Mesenchymal stem cell (in vitro differentiated cells and primary cell): Measurements from ENCODE around the gene APLF.
"Not testable (repeated sequence)": the region's sequence is repeated elsewhere in the genome, so short reads cannot be mapped to it uniquely, and the experiment has no call there.

Experiments used
- DNase-seq: peaks from one replicate; pipeline ENCODE4 v3.0.0-alpha.2; 2013
- H2AFZ ChIP-seq: one replicate; pipeline ENCODE4 v1.6.1; 2013; ENCODE audit warnings: low read depth, mild to moderate bottlenecking, control low read depth, inconsistent platforms, low read length, moderate library complexity
- H2AK5ac ChIP-seq: 2 replicates; pipeline ENCODE4 v1.6.1; 2013; ENCODE audit warnings: low read length, moderate library complexity, mild to moderate bottlenecking, inconsistent platforms; ENCODE audit not compliant: severe bottlenecking
- H2BK120ac ChIP-seq: one replicate; pipeline ENCODE4 v1.6.1; 2013; ENCODE audit warnings: low read depth, mild to moderate bottlenecking, inconsistent platforms, low read length, moderate library complexity
- H2BK12ac ChIP-seq, 2 experiments: one replicate each; pipeline ENCODE4 v1.6.1; 2013; ENCODE audit warnings: inconsistent platforms in 2 of 2, low read length in 2 of 2, mild to moderate bottlenecking in 2 of 2, moderate library complexity in 2 of 2, control low read depth in 1 of 2
- H2BK15ac ChIP-seq: one replicate; pipeline ENCODE4 v1.6.1; 2013; ENCODE audit warnings: mild to moderate bottlenecking, low read depth, inconsistent platforms; ENCODE audit not compliant: poor library complexity, severe bottlenecking
- H2BK5ac ChIP-seq: 2 replicates; pipeline ENCODE4 v1.6.1; 2013; ENCODE audit warnings: low read depth, mild to moderate bottlenecking, low read length, control low read depth, inconsistent platforms; ENCODE audit not compliant: poor library complexity, severe bottlenecking
- H3K14ac ChIP-seq, 2 experiments: one replicate each; pipeline ENCODE4 v1.6.1; 2013; ENCODE audit warnings: inconsistent platforms in 2 of 2, low read length in 2 of 2, control low read depth in 1 of 2, mild to moderate bottlenecking in 1 of 2, moderate library complexity in 1 of 2
- H3K18ac ChIP-seq, 2 experiments: one replicate each; pipeline ENCODE4 v1.6.1; 2013; ENCODE audit warnings: inconsistent platforms in 2 of 2, low read length in 2 of 2, control low read depth in 1 of 2, low read depth in 1 of 2, mild to moderate bottlenecking in 1 of 2
- H3K23ac ChIP-seq, 2 experiments: one replicate each; pipeline ENCODE4 v1.6.1; 2013; ENCODE audit warnings: inconsistent platforms in 2 of 2, low read length in 2 of 2, mild to moderate bottlenecking in 2 of 2, moderate library complexity in 2 of 2, control low read depth in 1 of 2
- H3K27ac ChIP-seq: 2 replicates; pipeline ENCODE4 v1.5.1; 2013; ENCODE audit warnings: mild to moderate bottlenecking, moderate library complexity, low read length, control low read depth, inconsistent platforms; ENCODE audit not compliant: poor library complexity, severe bottlenecking
- H3K27me3 ChIP-seq, 2 experiments: 2 replicates each; pipeline versions ENCODE4 v1.6.1 to v1.7.0; 2013; ENCODE audit warnings: low read length in 2 of 2, mild to moderate bottlenecking in 2 of 2, moderate library complexity in 2 of 2, control low read depth in 1 of 2, inconsistent platforms in 1 of 2; ENCODE audit not compliant: control insufficient read depth in 1 of 2, insufficient read depth in 1 of 2
- H3K36me3 ChIP-seq, 2 experiments: 2 replicates each; pipeline versions ENCODE4 v1.6.1 to v1.7.0; 2013; ENCODE audit warnings: low read length in 2 of 2, control low read depth in 1 of 2, inconsistent platforms in 1 of 2, low read depth in 1 of 2, mild to moderate bottlenecking in 1 of 2; ENCODE audit not compliant: insufficient read depth in 2 of 2, control insufficient read depth in 1 of 2
- H3K4ac ChIP-seq, 2 experiments: one replicate each; pipeline ENCODE4 v1.6.1; 2013; ENCODE audit warnings: inconsistent platforms in 2 of 2, low read length in 2 of 2, mild to moderate bottlenecking in 2 of 2, moderate library complexity in 2 of 2, control low read depth in 1 of 2, low read depth in 1 of 2
- H3K4me1 ChIP-seq: 2 replicates; pipeline ENCODE4 v1.6.1; 2013; ENCODE audit warnings: low read depth, low read length, control low read depth; ENCODE audit not compliant: control insufficient read depth, insufficient read depth
- H3K4me2 ChIP-seq: 2 replicates; pipeline ENCODE4 v1.6.1; 2013; ENCODE audit warnings: low read length, mild to moderate bottlenecking, inconsistent platforms; ENCODE audit not compliant: poor library complexity, severe bottlenecking
- H3K4me3 ChIP-seq, 2 experiments: 2 replicates each; pipeline versions ENCODE4 v1.5.1 to v1.7.0; 2013; ENCODE audit warnings: low read length in 2 of 2, mild to moderate bottlenecking in 2 of 2, control low read depth in 1 of 2, low read depth in 1 of 2; ENCODE audit not compliant: insufficient read depth in 1 of 2
- H3K79me1 ChIP-seq: replicated peaks from 2 replicates; pipeline ENCODE4 v1.6.1; 2013; ENCODE audit warnings: mild to moderate bottlenecking, control low read depth, low read length, inconsistent platforms; ENCODE audit not compliant: poor library complexity, severe bottlenecking
- H3K9ac ChIP-seq: 2 replicates; pipeline ENCODE4 v1.7.0; 2013; ENCODE audit warnings: mild to moderate bottlenecking, low read length, moderate library complexity
- H3K9me3 ChIP-seq: 2 replicates; pipeline ENCODE4 v1.7.0; 2013; ENCODE audit warnings: mild to moderate bottlenecking, low read length; ENCODE audit not compliant: control insufficient read depth
- H4K8ac ChIP-seq: one replicate; pipeline ENCODE4 v1.6.1; 2013; ENCODE audit warnings: inconsistent platforms, mild to moderate bottlenecking, low read length, moderate library complexity
- H4K91ac ChIP-seq: one replicate; pipeline ENCODE4 v1.6.1; 2013; ENCODE audit warnings: mild to moderate bottlenecking, low read length, inconsistent platforms
- WGBS: methylation state at CpG from one replicate; pipeline ENCODE4 v1.1.7; 2013; ENCODE audit warnings: mixed read lengths; 5-methylcytosine and 5-hydroxymethylcytosine counted together

APLF gene

GRCh38 chr2:68527343-68528081, 60.1 kb downstream of the APLF start:
- H3K9ac ChIP-seq, DNase-seq, H3K79me1 ChIP-seq, H2AK5ac ChIP-seq, H3K4me1 ChIP-seq, H3K4ac ChIP-seq, H2BK5ac ChIP-seq, H3K4me3 ChIP-seq, H2BK12ac ChIP-seq, H2BK15ac ChIP-seq, H3K9me3 ChIP-seq, H4K91ac ChIP-seq, H3K27ac ChIP-seq, H2BK120ac ChIP-seq, H3K23ac ChIP-seq, H3K14ac ChIP-seq, H3K18ac ChIP-seq, H4K8ac ChIP-seq, H3K4me2 ChIP-seq, H2AFZ ChIP-seq, H3K27me3 ChIP-seq: not testable (repeated sequence)
- WGBS, result 97% methylated on average over 38 of the region's 38 CpGs
- peaks cover 0 to 11% of the 10 kb centered on the region in 2 experiments for H3K36me3 ChIP-seq

DNA sequence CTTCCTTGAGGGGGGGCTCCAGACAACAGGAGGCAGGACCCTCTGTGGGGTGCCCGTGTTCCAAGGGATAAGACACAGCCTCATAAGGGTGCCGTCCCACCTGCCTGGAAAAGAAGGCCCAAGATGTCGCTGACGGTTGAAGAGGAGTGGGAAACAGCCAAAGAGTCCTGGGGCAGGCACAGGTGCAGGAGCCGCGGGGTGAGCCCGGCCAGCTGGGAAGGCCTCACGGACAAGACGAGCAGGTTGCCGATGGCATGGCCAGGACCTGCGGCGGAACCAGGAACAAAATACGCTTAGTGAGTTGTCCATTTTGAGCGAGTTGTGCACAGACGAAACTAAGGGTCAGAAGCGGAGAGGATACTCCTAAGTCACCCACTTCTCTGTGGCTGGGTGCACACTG, 61.8 kb downstream of the APLF start:
- H4K8ac ChIP-seq, H2AFZ ChIP-seq, H3K9me3 ChIP-seq, H4K91ac ChIP-seq, H3K14ac ChIP-seq, H3K79me1 ChIP-seq, H3K23ac ChIP-seq, H2AK5ac ChIP-seq, H2BK15ac ChIP-seq, H3K4me3 ChIP-seq, H3K27me3 ChIP-seq, H3K27ac ChIP-seq, H2BK5ac ChIP-seq, H3K4me2 ChIP-seq, H3K18ac ChIP-seq, H3K4ac ChIP-seq, H2BK12ac ChIP-seq, H3K4me1 ChIP-seq, H2BK120ac ChIP-seq, DNase-seq, H3K9ac ChIP-seq: not testable (repeated sequence)
- WGBS, result 98% methylated on average over 14 of the region's 16 CpGs
- H3K36me3 ChIP-seq, result peaks cover 0 to 11% of the 10 kb centered on the region in 2 experiments

GRCh38 chr2:68529651-68530050, 62.3 kb downstream of the APLF start:
- not testable (repeated sequence) for H3K4me2 ChIP-seq, H3K14ac ChIP-seq, H3K4ac ChIP-seq, H3K9me3 ChIP-seq, H3K18ac ChIP-seq, H3K23ac ChIP-seq, DNase-seq, H3K27ac ChIP-seq, H2BK15ac ChIP-seq, H2AK5ac ChIP-seq, H2BK12ac ChIP-seq, H2BK5ac ChIP-seq, H4K8ac ChIP-seq, H3K9ac ChIP-seq, H3K79me1 ChIP-seq, H3K4me3 ChIP-seq, H2AFZ ChIP-seq, H2BK120ac ChIP-seq, H3K27me3 ChIP-seq, H4K91ac ChIP-seq, H3K4me1 ChIP-seq
- H3K36me3 ChIP-seq, result peaks cover 0 to 11% of the 10 kb centered on the region in 2 experiments
- no CpG with 5 or more reads among the region's 17 CpGs for WGBS

GRCh38 chr2:68536000-68536399, 68.6 kb downstream of the APLF start:
- no peak overlapping the region for H2BK12ac ChIP-seq
- no peaks in the 10 kb centered on the region for H3K9me3 ChIP-seq
- H3K27ac ChIP-seq, result no peak overlapping the region
- no peak overlapping the region for H2BK5ac ChIP-seq
- H4K8ac ChIP-seq, result no peak overlapping the region
- no peak overlapping the region for H2AK5ac ChIP-seq
- no peaks in the 10 kb centered on the region for H3K27me3 ChIP-seq
- H3K18ac ChIP-seq, result no peak overlapping the region
- no peaks in the 10 kb centered on the region for H3K36me3 ChIP-seq
- no peak overlapping the region for H3K9ac ChIP-seq
- H2AFZ ChIP-seq, result no peak overlapping the region
- no peak for DNase-seq
- H3K4ac ChIP-seq, result no peak overlapping the region
- H3K14ac ChIP-seq, result no peak overlapping the region
- no peak overlapping the region for H2BK15ac ChIP-seq
- no peak overlapping the region for H3K23ac ChIP-seq
- no peak overlapping the region for H2BK120ac ChIP-seq
- 99% methylated on average over 3 of the region's 3 CpGs for WGBS
- no peaks in the 10 kb centered on the region for H3K79me1 ChIP-seq
- H3K4me3 ChIP-seq, result no peak overlapping the region
- no peak overlapping the region for H3K4me2 ChIP-seq
- no peaks in the 10 kb centered on the region for H3K4me1 ChIP-seq
- no peak overlapping the region for H4K91ac ChIP-seq
